HUES48 (cell line): ENCODE measurements around the gene AUTS2.

Experiments used
- H3K27ac ChIP-seq: one replicate; pipeline ENCODE4 v1.7.0; 2013; ENCODE audit warnings: low read depth, low read length, inconsistent platforms
- H3K27me3 ChIP-seq: 2 replicates; pipeline ENCODE4 v1.6.1; 2013; ENCODE audit warnings: mild to moderate bottlenecking, low read length; ENCODE audit not compliant: control insufficient read depth, insufficient read depth
- H3K36me3 ChIP-seq: 2 replicates; pipeline ENCODE4 v1.6.1; 2013; ENCODE audit warnings: low read length; ENCODE audit not compliant: control insufficient read depth, insufficient read depth
- H3K4me1 ChIP-seq: 2 replicates; pipeline ENCODE4 v1.6.1; 2013; ENCODE audit warnings: mild to moderate bottlenecking, low read length; ENCODE audit not compliant: control insufficient read depth, insufficient read depth
- H3K4me3 ChIP-seq: 2 replicates; pipeline ENCODE4 v1.5.1; 2013; ENCODE audit warnings: mild to moderate bottlenecking, low read depth, low read length
- H3K9ac ChIP-seq: 2 replicates; pipeline ENCODE4 v1.6.1; 2013; ENCODE audit warnings: mild to moderate bottlenecking, low read depth, low read length, moderate library complexity
- H3K9me3 ChIP-seq: 2 replicates; pipeline ENCODE4 v1.6.1; 2013; ENCODE audit warnings: low read length; ENCODE audit not compliant: control insufficient read depth, insufficient read depth

AUTS2 gene

DNA sequence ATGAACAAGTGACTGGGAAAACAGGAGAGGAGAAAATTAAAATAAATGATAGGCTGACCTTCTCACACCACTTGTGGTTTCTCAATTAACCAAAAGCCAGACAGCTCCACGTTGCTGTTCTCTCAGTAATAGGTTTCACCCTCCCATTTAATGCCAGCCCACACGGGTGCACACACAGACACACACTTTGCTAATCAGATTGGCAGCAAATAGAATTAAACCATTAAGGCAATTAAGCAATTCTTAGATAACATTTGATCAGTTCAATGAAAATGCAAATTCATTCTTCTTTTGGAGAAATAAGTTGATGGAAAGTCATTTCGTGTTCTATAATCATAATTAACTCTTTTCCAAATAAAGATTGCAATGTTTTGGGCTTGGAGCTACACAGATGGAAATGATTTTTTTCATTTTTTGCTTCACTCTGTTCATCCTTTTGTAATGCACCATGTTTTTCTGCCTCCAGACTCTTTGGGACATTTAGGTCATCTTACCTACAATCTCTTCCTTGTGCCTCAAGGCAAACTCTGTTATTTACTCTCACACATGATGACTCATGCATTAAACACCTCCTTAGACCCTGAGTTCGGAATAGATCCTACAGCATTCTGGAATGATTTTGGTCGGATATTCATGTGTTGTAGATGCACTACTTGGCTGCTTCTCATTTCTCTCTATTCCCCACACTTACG, 700.7 kb downstream of the AUTS2 start:
- Histone ChIP-seq H3K4me3 (no peak overlapping the region), H3K9me3 (no peaks in the 10 kb centered on the region), H3K27ac (no peak overlapping the region), H3K4me1 (no peaks in the 10 kb centered on the region), H3K9ac (no peak overlapping the region), H3K27me3 (no peaks in the 10 kb centered on the region), H3K36me3 (no peaks in the 10 kb centered on the region)

GRCh38 chr7:70299472-70299807, 701.2 kb downstream of the AUTS2 start:
- Histone ChIP-seq H3K9ac (no peak overlapping the region), H3K9me3 (no peaks in the 10 kb centered on the region), H3K27ac (no peak overlapping the region), H3K4me1 (no peaks in the 10 kb centered on the region), H3K36me3 (no peaks in the 10 kb centered on the region), H3K4me3 (no peak overlapping the region), H3K27me3 (no peaks in the 10 kb centered on the region)

DNA sequence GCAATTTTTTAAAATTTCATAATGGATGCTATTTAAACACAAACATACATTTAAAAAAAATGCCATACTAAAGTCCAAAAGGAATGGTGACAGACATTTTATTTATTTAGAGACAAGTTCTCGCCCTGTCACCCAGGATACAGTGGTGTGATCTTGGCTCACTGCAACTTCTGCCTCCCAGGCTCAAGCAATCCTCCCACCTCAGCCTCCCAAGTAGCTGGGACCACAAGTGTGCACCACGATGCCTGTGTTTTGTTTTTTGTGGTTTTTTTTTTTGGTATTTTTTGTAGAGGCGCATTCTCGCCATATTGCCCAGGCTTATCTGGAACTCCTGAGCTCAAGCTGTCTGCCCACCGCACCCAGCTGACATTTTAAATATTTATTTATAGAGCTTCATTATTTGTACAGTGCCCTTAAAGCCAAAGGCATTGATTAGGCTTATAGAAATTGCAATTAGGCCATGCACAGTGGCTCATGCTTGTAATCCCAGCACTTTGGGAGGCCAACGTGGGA, 703.5 kb downstream of the AUTS2 start:
- Histone ChIP-seq H3K9ac (no peak overlapping the region), H3K27ac (no peak overlapping the region), H3K4me1 (no peaks in the 10 kb centered on the region), H3K4me3 (no peak overlapping the region), H3K9me3 (no peaks in the 10 kb centered on the region), H3K27me3 (no peaks in the 10 kb centered on the region), H3K36me3 (no peaks in the 10 kb centered on the region)

DNA sequence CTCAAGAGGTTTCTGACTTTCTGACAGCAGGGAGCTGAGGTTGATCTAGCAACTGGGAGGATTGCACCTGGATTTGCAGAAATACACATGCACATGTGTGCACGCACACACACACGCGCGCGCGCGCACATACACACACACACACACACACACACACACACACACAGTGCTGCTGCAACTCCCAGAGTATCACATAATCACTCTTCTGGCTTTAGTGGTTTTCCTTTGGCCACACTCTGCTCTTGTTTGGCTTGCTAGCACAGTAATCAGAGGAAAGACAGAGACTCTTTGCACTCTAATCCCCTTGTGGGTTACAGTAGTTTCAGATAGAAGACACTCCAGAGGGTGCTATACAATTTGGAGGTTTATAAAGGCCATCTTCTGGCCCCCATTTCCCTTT, 705.0 kb downstream of the AUTS2 start:
- Histone ChIP-seq H3K27me3 (no peaks in the 10 kb centered on the region), H3K36me3 (no peaks in the 10 kb centered on the region), H3K4me1 (no peaks in the 10 kb centered on the region), H3K27ac (no peak overlapping the region), H3K4me3 (no peak overlapping the region), H3K9me3 (no peaks in the 10 kb centered on the region), H3K9ac (no peak overlapping the region)

- H3K9ac ChIP-seq: no peak overlapping the region
- H3K27me3 ChIP-seq: no peaks in the 10 kb centered on the region
- no peaks in the 10 kb centered on the region for H3K4me1 ChIP-seq
- H3K4me3 ChIP-seq: no peak overlapping the region
- H3K27ac ChIP-seq: no peak overlapping the region
- H3K36me3 ChIP-seq: no peaks in the 10 kb centered on the region
- no peaks in the 10 kb centered on the region for H3K9me3 ChIP-seq
Measured at GRCh38 chr7:70303780-70304179, 705.5 kb downstream of the AUTS2 start.

- no peaks in the 10 kb centered on the region for H3K27me3 ChIP-seq
- no peaks in the 10 kb centered on the region for H3K36me3 ChIP-seq
- H3K4me3 ChIP-seq: no peak overlapping the region
- no peaks in the 10 kb centered on the region for H3K9me3 ChIP-seq
- no peak overlapping the region for H3K27ac ChIP-seq
- no peak overlapping the region for H3K9ac ChIP-seq
- H3K4me1 ChIP-seq: no peaks in the 10 kb centered on the region
Measured at GRCh38 chr7:70306173-70306572, 707.9 kb downstream of the AUTS2 start.

GRCh38 chr7:70307544-70308106, 709.4 kb downstream of the AUTS2 start:
- Histone ChIP-seq H3K4me3 (no peak overlapping the region), H3K27me3 (no peaks in the 10 kb centered on the region), H3K27ac (no peak overlapping the region), H3K4me1 (peaks cover 4% of the 10 kb centered on the region), H3K36me3 (no peaks in the 10 kb centered on the region), H3K9me3 (no peaks in the 10 kb centered on the region), H3K9ac (no peak overlapping the region)

GRCh38 chr7:70312336-70312735, 714.1 kb downstream of the AUTS2 start:
- Histone ChIP-seq H3K4me1 (peaks cover 24% of the 10 kb centered on the region), H3K9ac (no peak overlapping the region), H3K4me3 (no peak overlapping the region), H3K36me3 (no peaks in the 10 kb centered on the region), H3K27me3 (no peaks in the 10 kb centered on the region), H3K27ac (peak overlapping the region; percentile 44), H3K9me3 (no peaks in the 10 kb centered on the region)

- H3K4me1 ChIP-seq: peaks cover 25% of the 10 kb centered on the region
- H3K9me3 ChIP-seq: no peaks in the 10 kb centered on the region
- peak overlapping the region; percentile 50 for H3K27ac ChIP-seq
- no peaks in the 10 kb centered on the region for H3K36me3 ChIP-seq
- H3K4me3 ChIP-seq: no peak overlapping the region
- H3K27me3 ChIP-seq: no peaks in the 10 kb centered on the region
- H3K9ac ChIP-seq: no peak overlapping the region
Measured at GRCh38 chr7:70313271-70313670, 715.0 kb downstream of the AUTS2 start.

DNA sequence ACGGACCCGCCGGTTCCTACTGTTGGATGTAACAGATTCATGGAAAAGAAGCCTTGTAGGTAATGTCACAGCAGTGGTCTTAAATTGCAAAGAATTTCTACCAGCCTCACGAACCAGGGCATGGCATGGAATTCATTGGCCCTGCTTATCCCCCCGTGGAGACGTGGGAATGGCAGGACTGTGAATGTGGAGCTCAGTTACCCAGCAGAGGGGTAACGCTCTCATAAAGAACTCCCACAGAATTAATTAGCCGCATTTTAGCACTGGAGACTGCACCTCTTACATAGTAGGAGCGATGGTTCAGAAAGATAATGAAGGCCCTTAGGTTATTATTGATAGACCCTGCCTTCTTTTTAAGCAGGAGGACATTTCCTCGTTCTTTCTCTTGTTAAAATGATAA, 715.4 kb downstream of the AUTS2 start:
- no peaks in the 10 kb centered on the region for H3K9me3 ChIP-seq
- H3K4me1 ChIP-seq: peaks cover 29% of the 10 kb centered on the region
- H3K27ac ChIP-seq: peak overlapping the region; percentile 50
- no peaks in the 10 kb centered on the region for H3K36me3 ChIP-seq
- H3K4me3 ChIP-seq: no peak overlapping the region
- no peaks in the 10 kb centered on the region for H3K27me3 ChIP-seq
- H3K9ac ChIP-seq: no peak overlapping the region

- peaks cover 35% of the 10 kb centered on the region for H3K4me1 ChIP-seq
- H3K27me3 ChIP-seq: no peaks in the 10 kb centered on the region
- H3K9ac ChIP-seq: no peak overlapping the region
- no peaks in the 10 kb centered on the region for H3K9me3 ChIP-seq
- no peak overlapping the region for H3K4me3 ChIP-seq
- no peak overlapping the region for H3K27ac ChIP-seq
- H3K36me3 ChIP-seq: no peaks in the 10 kb centered on the region
Measured at GRCh38 chr7:70314221-70314620, 715.9 kb downstream of the AUTS2 start.
